Fibroblast of skin of abdomen (primary cell): ENCODE data around the gene SPTBN4.
"Not testable (repeated sequence)": the region's sequence is repeated elsewhere in the genome, so short reads cannot be mapped to it uniquely, and the experiment has no call there.

Source experiments
- DNase-seq: peaks from one replicate; pipeline ENCODE4 v3.0.0-alpha.2; 2013

SPTBN4 gene

GRCh38 chr19:40507892-40508291 lies 41.1 kb downstream of the SPTBN4 start:
- DNase-seq: no peak

GRCh38 chr19:40508739-40509260 lies 42.0 kb downstream of the SPTBN4 start:
- DNase-seq: no peak

DNA sequence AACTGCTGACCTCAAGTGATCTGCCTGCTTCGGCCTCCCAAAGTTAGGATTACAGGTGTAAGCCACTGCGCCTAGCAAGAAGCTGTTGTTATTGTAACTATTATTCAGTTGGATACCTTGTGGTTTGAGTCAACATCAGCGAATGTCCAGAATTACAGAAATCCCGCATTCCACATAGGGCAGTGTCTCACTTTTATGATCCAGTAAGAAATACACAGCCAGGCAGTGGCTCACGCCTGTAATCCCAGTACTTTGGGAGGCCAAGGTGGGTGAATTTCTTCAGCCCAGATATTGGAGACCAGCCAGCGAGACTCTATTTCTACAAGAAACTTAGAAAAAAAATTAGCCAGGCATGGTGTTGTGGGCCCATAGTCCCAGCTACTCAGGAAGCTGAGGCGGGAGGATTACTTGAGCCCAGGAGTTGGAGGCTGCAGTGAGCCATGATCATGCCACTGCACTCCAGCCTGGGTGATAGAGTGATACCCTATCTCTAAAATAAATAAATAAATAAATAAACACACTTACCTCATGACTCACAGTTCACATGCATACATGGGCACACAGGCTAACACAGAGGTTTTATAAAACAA lies 43.8 kb downstream of the SPTBN4 start:
- DNase-seq: no peak

DNA sequence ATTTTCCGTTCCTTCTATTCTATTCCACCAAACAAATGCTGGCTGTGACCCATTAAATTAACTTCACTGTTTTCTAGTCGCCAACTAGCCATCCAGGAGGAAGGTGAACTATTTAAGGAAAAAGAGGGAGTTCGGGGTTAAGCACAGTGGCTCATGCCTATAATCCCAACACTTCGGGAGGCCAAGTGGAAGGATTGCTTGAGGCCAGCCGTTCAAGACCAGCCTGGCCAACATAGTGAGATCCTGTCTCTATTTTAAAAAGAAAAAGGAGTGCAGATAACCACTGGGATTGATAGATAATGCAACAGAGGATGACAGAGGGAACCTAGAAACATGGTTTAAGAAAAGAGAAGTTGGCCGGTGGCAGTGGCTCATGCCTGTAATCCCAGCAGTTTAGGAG lies 44.7 kb downstream of the SPTBN4 start:
- no peak for DNase-seq

- no peak for DNase-seq
Measured at GRCh38 chr19:40512110-40512472, 45.3 kb downstream of the SPTBN4 start.

GRCh38 chr19:40512473-40513344 lies 45.9 kb downstream of the SPTBN4 start:
- no peak for DNase-seq

GRCh38 chr19:40513345-40513678 lies 46.5 kb downstream of the SPTBN4 start:
- DNase-seq: no peak

- no peak for DNase-seq
Measured at GRCh38 chr19:40513741-40514315, 47.0 kb downstream of the SPTBN4 start.

DNA sequence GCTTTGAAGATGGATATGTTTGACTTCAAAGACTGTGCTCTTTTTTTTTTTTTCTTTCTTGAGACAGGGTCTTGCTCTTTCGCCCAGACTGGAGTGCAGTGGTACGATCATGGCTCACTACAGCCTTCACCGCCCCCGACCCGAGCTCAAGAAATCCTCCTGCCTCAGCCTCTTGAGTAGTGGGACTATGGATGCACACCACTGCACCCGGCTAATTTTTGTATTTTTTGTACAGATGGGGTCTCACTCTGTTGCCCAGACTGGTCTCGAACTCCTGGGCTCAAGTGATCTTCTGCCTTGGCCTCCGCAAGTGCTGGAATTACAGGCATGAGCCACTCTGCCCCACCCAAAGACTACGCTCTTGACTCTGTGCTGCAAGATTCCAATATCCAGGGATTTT lies 50.4 kb downstream of the SPTBN4 start:
- no peak for DNase-seq

DNA sequence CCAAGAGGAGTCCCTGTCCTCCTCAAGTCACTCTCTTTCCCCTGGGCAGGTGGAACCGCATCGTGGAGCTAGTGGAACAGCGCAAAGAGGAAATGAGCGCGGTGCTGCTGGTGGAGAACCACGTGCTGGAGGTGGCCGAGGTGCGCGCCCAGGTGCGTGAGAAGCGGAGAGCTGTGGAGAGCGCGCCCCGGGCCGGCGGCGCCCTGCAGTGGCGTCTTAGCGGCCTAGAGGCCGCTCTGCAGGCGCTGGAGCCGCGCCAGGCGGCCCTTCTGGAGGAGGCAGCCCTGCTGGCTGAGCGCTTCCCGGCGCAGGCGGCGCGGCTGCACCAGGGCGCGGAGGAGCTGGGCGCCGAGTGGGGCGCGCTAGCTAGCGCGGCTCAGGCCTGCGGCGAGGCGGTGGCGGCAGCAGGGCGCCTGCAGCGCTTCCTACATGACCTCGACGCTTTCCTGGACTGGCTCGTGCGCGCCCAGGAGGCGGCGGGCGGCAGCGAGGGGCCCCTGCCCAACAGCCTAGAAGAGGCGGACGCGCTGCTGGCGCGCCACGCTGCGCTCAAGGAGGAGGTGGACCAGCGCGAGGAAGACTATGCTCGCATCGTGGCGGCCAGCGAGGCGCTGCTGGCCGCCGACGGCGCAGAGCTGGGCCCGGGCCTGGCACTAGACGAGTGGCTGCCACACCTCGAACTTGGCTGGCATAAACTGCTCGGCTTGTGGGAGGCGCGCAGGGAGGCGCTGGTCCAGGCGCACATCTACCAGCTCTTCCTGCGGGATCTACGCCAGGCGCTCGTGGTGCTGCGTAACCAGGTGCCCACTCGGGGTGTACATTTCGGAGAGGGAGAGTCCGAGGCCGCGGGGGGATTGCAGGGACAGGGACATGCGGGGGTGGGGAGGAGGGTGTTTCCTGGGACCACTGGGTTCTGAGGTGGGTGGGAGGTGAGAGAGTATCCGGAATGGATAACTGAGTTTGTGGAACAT lies 52.8 kb downstream of the SPTBN4 start:
- peak; percentile 9 for DNase-seq

- no peak for DNase-seq
Measured at GRCh38 chr19:40521276-40521675, 54.5 kb downstream of the SPTBN4 start.

GRCh38 chr19:40521900-40522299 lies 55.1 kb downstream of the SPTBN4 start:
- not testable (repeated sequence) for DNase-seq

DNA sequence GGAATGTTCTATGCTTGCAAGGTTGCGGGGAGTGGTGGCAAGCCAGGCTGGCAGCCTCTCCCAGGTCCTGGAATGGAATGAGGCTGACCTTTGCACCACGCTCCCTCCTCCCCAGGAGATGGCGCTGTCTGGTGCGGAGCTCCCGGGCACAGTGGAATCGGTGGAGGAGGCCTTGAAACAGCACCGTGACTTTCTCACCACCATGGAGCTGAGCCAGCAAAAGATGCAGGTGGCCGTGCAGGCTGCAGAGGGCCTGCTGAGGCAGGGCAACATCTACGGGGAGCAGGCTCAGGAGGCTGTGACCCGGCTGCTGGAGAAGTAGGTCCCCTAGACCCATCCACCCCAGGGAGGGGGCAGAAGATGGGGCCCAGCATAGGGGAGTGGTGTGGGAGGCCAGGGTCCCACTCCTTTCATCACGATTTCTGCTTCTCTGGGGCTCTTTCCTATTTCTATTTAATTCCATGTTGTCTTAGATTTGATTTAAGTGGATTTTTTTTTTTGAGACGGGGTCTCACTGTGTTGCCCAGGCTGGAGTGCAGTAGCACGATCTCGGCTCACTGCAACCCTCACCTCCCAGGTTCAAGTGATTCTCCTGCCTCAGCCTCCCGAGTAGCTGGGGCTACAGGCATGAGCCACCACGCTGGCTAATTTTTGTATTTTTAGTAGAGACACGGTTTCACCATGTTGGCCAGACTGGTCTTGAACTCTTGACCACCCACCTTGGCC lies 56.7 kb downstream of the SPTBN4 start:
- DNase-seq: peak; percentile 41

DNA sequence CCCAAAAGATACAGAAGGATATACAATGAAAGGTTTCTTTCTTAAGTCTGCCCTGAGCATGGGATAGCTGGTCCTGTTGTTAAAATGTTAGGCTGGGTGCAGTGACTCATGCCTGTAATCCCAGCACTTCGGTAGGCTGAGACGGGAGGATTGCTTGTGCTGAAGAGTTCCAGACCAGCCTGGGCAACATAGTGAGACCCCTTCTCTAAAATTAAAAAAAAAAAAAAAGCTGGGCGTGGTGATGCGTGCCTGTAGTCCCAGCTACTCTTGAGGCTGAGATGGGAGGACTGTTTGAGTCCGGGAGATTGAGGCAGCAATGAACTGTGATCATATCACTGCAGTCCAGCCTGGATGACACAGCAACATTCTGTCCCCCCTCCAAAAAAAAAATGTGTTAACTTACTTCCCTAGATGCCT lies 57.3 kb downstream of the SPTBN4 start:
- DNase-seq: no peak

DNA sequence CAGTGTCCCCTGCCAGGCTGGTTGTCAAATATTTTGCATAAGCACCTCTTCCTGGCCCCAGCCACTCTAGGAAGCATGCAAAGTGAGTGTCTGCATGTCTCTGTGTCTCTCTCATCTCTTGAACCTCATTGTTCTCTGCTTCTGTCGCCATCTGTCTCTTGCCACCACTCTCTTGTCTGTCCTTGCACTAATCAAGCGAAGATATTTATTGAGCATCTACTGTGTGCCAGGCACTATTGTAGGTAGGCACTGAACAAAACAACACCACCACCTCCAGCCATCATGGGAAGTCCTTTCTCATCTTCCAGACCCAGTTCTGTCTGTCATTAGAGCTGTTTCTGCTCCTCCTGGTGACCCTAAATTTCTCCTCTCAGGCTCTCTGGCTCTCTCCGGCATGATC lies 57.9 kb downstream of the SPTBN4 start:
- no peak for DNase-seq

DNA sequence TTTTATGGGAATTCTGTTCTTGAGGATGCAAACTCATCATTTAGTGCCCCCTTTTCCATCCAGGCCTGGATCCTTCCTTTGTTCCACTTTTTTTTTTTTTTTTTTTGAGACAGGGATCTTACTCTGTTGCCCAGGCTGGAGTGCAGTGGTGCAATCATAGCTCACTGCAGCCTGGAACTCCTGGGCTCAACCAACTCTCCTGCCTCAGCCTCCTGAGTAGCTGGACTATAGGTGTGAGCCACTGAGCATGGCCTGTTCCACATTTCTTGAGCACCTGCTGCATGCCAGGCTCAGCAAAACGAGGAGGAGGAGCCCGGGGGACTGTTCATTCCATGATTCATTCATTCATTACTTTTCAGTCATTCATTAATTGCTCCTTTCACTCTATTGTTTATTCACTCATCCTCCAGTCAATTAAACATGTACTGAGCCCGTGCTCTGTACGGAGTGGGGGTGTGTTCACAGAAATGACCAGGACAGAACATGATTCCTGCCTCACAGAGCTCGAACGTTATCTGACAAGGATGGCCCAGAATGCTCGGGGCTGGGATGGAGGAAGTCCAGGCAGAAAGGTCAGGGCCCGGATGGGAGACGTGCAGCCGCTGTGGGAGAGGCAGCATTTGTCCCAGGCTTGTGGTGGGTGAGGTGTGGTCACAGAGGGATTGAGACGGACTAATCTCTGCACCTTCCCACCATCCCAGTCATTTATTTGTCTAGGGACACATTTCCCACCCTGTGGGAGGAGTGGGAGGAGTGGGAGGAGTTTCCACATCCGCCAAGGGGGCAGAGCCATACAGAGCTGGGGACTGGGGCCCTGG lies 58.6 kb downstream of the SPTBN4 start:
- no peak for DNase-seq

DNA sequence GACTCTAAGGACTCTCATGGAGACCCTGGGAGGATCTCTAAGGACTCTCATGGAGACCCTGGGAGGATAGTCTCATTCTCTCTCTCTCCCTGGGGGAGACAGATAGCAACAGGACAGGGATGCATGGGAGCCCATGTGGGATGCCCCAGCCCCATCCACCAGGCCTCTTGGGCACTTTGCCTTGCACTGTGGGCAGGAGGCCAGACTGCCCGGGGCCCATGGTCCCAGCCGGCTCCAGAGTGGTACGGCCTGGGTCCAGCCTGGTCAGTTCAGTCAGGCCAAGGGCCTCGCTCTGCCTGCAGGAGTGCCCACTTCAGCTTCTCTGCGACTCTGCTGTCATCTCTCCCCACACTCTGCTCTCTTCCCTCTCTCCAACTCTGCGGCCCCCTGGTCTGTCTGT lies 61.3 kb downstream of the SPTBN4 start:
- no peak for DNase-seq

- no peak for DNase-seq
Measured at GRCh38 chr19:40528533-40529092, 61.8 kb downstream of the SPTBN4 start.

DNA sequence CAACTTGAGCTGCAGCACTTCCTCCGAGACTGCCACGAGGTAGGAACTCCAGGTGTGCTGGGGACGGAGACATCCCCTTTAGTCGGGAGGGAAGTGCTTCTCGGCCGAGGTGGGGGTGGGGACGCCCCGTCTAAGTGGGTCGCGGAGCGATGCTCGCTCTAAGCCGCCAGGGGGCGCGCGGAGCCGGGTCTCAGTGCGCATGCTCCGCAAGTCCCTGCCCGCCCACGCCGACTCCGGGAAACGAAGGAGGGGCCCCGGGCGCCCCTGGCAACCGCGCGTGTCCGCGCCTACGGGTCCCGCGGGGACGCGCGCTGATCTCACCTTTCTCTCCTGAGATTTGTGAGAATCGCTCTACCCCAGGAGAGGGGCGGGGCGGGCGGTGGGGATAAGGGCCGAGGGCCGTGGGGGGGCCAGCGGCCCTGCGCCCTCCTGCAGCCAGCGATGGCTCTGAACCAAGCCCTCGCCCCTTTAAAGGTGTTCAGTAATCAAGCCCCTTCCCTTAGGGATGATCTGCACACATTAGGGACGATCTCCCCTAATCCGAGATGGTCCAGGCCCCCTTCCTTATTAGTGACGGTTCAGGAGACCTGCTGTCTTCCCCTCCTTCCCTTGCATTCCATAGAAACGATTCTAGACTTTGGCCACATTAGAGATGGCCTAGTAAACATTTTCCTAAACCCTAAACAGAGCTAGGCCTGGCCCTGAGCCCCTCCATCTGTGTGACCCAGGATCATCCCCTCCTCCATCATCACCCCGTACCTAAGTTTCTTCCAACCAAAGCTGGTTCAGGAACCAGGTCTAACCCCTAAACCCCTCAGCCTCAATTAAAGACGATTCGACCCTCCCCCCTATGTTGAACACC lies 62.5 kb downstream of the SPTBN4 start:
- peak; percentile 71 for DNase-seq
